ENCODE results near the gene LBHD1. TPM values are rescaled to one million over a fixed set of nuclear protein-coding genes. Genes with fewer than 3 reads are reported as not detected.
A peak's percentile ranks its signal among the peaks of the same experiment; 100 is the strongest.
"Not testable (repeated sequence)": the region's sequence is repeated elsewhere in the genome, so short reads cannot be mapped to it uniquely, and the experiment has no call there.

Gene LBHD1
- total RNA-seq, 3 donors from 2014 or later = 17.0 to 22.2 (median 19.2) TPM

DNA sequence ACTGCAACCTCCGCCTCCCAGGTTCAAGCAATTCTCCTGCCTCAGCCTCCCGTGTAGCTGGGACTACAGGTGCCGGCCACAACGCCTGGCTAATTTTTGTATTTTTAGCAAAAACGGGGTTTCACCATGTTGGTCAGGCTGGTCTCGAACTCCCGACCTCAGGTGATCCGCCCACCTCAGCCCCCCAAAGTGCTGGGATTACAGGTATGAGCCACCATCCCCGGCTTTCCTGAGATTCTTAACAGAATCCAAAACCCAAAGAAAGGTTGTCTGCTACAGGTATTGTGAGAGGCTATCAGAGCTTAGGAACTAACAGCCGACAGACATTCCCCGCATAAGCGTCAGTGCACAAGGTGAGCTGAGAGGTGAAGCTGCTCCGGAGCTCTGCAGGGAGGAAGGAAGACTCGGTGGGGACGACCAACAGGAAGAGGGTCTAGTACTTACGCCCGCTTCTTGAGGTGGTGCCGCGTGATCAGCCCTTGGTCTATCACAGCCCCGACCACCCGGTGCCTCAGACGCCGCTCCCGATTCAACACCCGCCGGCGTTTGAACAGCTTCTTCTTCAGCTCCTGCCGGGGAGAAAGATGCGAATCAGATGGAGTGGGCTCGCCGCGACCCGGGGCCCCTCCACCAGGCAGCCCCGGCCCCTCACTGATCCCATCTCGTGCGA is 7.5 kb downstream of the LBHD1 start:
- Mint-ChIP-seq H3K4me3 (peak overlapping the region; percentile 98), H3K36me3 (ENCODE audit: insufficient read depth) (peaks cover 25% of the 10 kb centered on the region), H3K4me1 (ENCODE audit: low read depth) (peaks cover 23% of the 10 kb centered on the region), H3K9me3 (no peaks in the 10 kb centered on the region), H3K27me3 (ENCODE audit: low read depth) (no peaks in the 10 kb centered on the region)
- peak; percentile 37 for DNase-seq
- ATAC-seq = peak; percentile 56 to 64

DNA sequence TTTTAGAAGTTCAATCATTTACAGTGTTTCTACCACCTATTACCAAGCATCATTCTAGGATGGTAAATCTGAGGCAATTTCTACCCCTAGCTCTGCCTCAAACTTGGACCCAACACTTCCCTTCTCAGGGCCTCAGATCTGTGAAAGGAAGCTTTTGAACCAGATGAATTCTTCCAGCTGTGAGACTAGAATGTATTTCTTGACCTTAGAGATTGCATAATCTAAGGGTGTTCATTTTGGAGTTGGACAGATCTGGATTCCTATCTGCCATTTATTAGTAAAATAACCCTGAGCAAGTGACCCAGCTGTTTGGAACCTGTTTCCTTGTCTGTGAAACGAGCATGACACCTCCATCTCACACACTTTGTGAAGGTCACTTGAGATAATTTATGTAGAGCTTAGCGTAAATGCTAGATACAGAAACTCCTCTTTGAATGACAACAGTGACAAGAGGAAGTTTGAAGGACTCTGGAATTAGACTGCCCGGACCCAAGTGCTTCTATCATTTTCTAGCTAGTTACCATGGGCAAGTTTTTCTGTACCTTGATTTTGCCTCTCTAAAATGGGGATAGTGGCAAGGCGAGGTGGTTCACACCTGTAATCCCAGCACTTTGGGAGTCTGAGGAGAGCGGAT is 15.2 kb downstream of the LBHD1 start:
- H3K4me1 Mint-ChIP-seq (ENCODE audit: low read depth) = peaks cover 10% of the 10 kb centered on the region
- ATAC-seq (no peak), DNase-seq (no peak)
- no peaks in the 10 kb centered on the region for H3K27me3 Mint-ChIP-seq (ENCODE audit: low read depth)
- H3K9me3 Mint-ChIP-seq = no peaks in the 10 kb centered on the region
- no peak overlapping the region for H3K4me3 Mint-ChIP-seq
- no peaks in the 10 kb centered on the region for H3K36me3 Mint-ChIP-seq (ENCODE audit: insufficient read depth)

DNA sequence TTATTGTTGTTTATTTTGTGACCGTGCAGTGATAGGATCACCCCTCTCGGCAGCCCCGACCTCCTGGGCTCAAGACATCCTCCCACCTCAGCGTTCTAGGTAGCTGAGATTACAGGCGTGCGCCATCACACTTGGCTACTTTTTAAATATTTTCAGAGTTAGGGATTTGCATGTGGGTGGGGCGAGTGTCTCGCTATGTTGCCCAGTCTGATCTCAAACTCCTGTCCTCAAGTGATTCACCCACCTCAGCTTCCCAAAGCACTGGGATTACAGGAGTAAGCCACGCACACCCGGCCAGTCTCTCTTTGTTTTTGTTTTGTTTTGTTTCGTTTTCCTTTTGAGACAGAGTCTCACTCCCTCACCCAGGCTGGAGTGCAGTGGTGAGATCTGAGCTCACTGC is 17.8 kb downstream of the LBHD1 start:
- ATAC-seq = no peak
- H3K4me3 Mint-ChIP-seq = peak overlapping the region; percentile 52
- H3K4me1 Mint-ChIP-seq (ENCODE audit: low read depth) = peaks cover 13% of the 10 kb centered on the region
- H3K9me3 Mint-ChIP-seq = no peaks in the 10 kb centered on the region
- no peaks in the 10 kb centered on the region for H3K36me3 Mint-ChIP-seq (ENCODE audit: insufficient read depth)
- no peaks in the 10 kb centered on the region for H3K27me3 Mint-ChIP-seq (ENCODE audit: low read depth)
- DNase-seq = no peak

DNA sequence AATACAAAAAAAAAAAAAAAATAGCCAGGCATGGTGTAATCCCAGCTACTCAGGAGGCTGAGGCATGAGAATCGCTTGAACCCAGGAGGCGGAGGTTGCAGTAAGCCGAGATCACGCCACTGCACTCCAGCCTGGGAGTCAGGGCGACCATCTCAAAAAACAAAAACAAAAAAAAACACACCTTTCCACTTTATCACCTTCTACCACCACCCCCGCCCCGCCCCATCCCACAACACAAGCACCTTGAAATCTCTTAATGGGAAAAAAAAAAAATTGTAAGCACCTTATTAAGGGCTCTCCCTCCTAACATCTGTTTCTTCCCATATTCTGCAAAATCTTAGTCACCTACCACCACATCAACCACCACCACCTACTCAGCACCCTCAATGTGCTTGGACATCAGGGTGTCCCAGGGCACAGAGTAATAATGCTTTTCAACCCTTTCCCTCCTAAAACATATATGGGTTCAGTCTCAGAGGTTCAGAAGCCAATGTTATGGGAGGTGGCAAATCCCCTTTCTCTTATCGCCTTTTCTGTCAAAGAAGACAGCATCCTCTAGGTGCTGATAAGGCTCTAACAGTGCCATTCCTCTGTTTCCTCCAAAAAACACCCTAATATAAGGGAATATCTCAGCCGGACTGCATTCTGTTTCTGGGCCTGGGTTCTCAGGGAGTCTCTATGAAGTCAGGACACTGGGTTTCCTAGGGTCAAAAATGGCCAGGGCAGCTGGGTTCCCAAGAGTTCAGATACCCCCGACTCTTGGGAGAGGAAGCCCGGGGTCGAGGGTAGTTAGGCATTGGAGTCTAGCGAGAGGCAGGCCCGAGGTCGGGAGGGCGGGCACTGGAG is 19.7 kb downstream of the LBHD1 start:
- H3K36me3 Mint-ChIP-seq (ENCODE audit: insufficient read depth) = peaks cover 2% of the 10 kb centered on the region
- H3K9me3 Mint-ChIP-seq = no peaks in the 10 kb centered on the region
- peaks cover 13% of the 10 kb centered on the region for H3K4me1 Mint-ChIP-seq (ENCODE audit: low read depth)
- ATAC-seq (peak; percentile 13 to 18), DNase-seq (no peak)
- H3K4me3 Mint-ChIP-seq = peak overlapping the region; percentile 91
- H3K27me3 Mint-ChIP-seq (ENCODE audit: low read depth) = no peaks in the 10 kb centered on the region

DNA sequence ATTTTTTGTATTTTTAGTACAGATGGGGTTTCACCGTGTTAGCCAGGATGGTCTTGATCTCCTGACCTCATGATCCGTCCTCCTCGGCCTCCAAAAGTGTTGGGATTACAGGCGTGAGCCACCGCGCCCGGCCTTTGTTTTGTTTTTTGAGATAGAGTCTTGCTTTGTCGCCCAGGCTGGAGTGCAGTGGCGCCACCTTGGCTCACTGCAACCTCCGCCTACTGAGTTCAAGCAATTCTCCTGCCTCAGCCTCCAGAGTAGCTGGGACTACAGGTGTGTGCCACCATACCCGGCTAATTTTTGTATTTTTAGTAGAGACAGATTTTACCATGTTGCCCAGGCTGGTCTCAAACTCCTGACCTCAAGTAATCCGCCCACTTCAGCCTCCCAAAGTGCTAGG is 21.8 kb downstream of the LBHD1 start:
- not testable (repeated sequence) for H3K36me3 Mint-ChIP-seq (ENCODE audit: insufficient read depth); ATAC-seq; DNase-seq; H3K4me3 Mint-ChIP-seq; H3K27me3 Mint-ChIP-seq (ENCODE audit: low read depth); H3K9me3 Mint-ChIP-seq
- peaks cover 23% of the 10 kb centered on the region for H3K4me1 Mint-ChIP-seq (ENCODE audit: low read depth)

DNA sequence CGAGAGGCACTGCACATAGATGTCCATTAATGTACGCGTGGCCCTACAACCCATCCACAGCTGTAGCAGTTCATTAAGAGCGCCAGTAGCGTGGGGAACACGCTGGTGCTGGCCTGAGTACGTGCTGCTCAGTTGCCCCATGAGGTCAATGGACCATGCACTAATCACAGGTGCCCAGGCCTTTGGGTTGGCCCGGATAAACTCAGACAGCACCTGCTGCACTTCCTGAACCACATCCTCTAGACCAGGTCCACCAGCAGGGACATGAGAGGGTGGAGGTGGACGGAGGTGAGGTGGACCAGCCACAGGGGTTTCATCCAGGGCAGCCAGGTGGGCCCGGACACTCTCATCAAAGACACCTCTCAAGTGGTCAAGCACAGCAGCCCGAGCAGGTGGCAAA is 22.6 kb downstream of the LBHD1 start:
- Mint-ChIP-seq H3K36me3 (ENCODE audit: insufficient read depth) (peaks cover 2% of the 10 kb centered on the region), H3K27me3 (ENCODE audit: low read depth) (no peaks in the 10 kb centered on the region), H3K4me3 (no peak overlapping the region), H3K4me1 (ENCODE audit: low read depth) (peaks cover 28% of the 10 kb centered on the region), H3K9me3 (no peaks in the 10 kb centered on the region)
- no peak for ATAC-seq
- DNase-seq = no peak

DNA sequence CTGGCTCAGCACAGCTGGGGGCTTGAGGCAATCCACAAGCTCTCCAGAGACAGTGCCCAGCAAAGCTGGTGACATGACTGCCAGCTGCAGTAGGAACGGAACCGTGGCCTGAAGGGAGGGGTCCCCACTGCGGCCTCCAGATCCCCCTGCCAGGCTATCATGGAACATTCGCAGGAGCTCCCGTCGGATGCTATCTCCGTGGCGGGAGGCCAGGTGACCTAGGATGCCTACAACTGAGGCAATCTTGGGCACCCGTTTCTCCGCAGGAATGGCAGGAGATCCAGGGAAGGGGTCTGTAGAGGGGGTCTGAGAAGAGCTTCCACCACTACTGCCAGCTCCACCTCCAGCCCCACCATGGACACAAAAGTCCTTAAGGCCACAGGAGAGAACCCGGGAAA is 23.1 kb downstream of the LBHD1 start:
- H3K27me3 Mint-ChIP-seq (ENCODE audit: low read depth) = no peaks in the 10 kb centered on the region
- no peak for ATAC-seq
- H3K9me3 Mint-ChIP-seq = no peaks in the 10 kb centered on the region
- no peak for DNase-seq
- peaks cover 31% of the 10 kb centered on the region for H3K4me1 Mint-ChIP-seq (ENCODE audit: low read depth)
- peaks cover 2% of the 10 kb centered on the region for H3K36me3 Mint-ChIP-seq (ENCODE audit: insufficient read depth)
- no peak overlapping the region for H3K4me3 Mint-ChIP-seq

DNA sequence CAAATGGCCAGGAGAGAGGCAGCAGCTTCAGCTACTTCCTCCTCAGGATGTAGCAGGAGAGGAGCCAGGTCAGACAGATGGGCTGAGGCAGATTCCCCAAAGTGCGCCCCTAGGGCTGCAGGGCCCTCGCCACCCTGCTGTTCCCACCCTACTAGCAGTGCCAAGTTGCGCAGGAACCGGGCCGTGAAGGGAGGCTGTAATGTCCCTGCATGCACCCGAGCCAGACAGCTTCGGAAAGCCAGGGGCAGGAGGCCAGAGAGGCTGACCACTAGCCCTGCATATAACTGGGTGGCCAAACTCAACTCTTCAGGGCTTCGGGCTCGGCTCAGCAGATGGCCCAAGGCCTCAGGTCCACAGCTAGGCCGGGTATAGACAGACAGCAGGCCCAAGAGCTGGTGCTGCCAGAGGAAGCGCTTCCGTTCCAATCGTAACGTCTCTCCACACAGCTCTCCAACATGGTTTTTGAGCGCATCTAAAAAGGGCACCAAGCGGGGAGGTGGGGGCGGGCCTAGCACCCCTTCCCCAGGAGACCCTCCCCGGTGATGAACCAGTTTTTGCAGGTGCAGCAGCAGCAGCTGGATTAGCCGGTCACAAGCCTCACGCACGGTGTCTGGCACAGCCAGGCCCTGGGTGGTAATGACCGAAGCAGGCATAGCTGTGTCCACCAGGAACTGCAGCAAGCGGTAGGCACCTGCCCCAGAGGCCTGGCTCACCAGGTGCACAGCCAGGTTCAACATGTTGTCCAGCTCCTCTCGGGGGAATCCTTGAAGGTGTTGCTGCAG is 23.7 kb downstream of the LBHD1 start:
- H3K36me3 Mint-ChIP-seq (ENCODE audit: insufficient read depth) = peaks cover 2% of the 10 kb centered on the region
- peaks cover 28% of the 10 kb centered on the region for H3K4me1 Mint-ChIP-seq (ENCODE audit: low read depth)
- H3K27me3 Mint-ChIP-seq (ENCODE audit: low read depth) = no peaks in the 10 kb centered on the region
- H3K9me3 Mint-ChIP-seq = no peaks in the 10 kb centered on the region
- no peak overlapping the region for H3K4me3 Mint-ChIP-seq
- no peak for DNase-seq
- ATAC-seq = no peak

DNA sequence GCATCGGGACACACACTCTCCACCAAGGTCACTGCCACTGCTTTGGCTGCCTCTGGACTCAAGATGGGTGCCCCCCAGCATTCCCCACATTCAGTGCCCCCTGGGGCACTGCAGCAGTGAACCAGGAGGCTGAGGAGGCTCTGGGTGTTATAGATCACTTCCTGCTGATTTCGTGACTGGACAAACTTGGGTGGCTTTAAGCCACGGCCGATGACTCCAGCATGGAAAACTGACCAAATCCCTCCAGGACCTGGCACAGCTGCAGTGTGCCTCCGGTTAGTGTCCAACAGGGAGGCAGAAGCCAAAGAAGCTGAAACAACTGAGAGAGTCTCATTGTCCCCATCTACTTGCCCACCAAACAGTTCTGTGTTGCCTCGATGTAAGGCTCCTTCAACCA is 24.5 kb downstream of the LBHD1 start:
- no peaks in the 10 kb centered on the region for H3K27me3 Mint-ChIP-seq (ENCODE audit: low read depth)
- no peaks in the 10 kb centered on the region for H3K9me3 Mint-ChIP-seq
- peaks cover 30% of the 10 kb centered on the region for H3K4me1 Mint-ChIP-seq (ENCODE audit: low read depth)
- no peak overlapping the region for H3K4me3 Mint-ChIP-seq
- ATAC-seq = no peak
- H3K36me3 Mint-ChIP-seq (ENCODE audit: insufficient read depth) = peaks cover 2% of the 10 kb centered on the region
- DNase-seq = no peak

DNA sequence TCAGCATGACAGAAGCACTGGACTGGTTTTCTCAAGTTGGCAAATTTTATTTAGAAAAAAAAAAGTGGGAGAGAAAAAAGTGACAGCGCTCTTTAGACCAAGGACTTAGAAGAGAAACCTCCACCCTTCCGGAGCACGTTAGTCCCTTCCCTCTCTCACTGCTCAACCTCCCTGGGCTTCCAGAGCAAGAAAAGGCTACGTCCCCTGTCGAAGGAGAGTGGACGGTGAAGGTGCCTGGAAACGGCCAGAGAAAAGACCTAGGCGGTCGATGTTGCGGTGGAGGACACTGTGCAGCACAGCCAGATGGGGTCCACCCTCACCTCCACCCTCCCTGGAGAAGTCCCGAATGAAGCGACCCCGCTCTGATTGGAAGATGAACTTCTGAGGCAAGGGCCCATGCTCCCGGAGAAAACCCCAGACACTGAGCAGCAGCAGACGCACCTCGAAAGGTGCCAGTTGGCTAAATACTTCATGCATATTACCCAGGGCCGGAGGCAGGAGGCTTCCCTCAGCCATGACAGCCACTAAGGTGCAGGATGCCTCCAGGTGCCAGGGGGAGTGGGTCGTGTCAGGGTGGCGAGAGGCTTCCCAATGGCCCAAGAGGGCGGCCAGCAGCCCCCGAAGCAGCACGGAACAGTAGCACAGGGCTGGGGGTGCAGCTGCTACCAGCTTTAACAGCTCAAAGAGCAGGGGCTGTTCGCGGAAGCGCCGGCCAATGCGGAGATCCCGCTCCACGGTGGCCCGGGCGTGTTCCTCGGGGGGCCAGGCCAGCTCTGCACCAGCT is 25.1 kb downstream of the LBHD1 start:
- peaks cover 2% of the 10 kb centered on the region for H3K36me3 Mint-ChIP-seq (ENCODE audit: insufficient read depth)
- H3K27me3 Mint-ChIP-seq (ENCODE audit: low read depth) = no peaks in the 10 kb centered on the region

DNA sequence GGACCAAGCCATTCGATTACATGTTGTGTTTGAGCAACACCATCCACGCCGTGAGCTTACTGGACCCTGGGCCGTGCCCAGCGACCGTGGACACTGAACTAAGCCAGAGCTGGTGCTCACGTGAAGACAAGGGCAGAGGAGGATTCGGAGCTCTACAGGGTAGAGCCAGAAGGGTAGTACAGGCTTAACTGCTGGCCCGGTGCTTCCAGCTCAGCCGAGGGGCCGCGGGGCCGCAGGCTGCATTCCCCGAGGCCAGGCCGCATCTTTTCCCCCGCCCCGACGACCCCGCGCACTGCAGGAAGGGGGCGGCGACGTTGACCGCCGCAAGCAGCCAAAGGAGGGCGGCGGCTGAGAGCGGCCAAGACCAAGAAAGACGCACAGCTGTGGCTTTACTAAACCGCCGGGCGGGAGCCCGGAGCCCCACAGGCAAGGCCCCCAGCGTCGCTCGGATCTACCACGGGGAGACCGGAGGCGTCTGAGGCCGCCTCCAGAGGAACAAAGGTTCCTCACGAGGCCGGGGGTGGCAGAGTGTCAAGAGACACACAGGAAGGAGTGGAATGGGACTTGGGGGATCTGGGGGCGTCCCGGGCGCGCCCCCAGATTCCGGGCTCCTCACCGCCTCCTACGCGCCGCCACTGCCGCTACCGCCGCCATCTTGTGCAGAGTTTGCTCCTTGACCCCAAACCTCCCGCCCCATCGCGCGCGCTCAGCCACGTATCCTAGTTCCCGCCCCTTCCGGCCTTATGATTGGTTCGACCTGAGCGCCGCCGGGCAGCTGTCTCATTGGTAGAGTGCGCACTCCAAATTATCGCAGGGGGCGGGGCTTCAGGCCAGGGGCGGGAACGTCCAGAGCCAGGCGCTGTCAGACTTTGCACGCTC is 25.9 kb downstream of the LBHD1 start, which contains the start of gene GANAB:
Gene GANAB (minus strand): TSS at position 668 of the 879 bp plus-strand sequence. CDS start 14 bp downstream, at position 654.
- Mint-ChIP-seq H3K4me3 (peak within 1 kb of the TSS; percentile 98), H3K27me3 (ENCODE audit: low read depth) (no peaks in the 10 kb centered on the region), H3K9me3 (no peaks in the 10 kb centered on the region), H3K4me1 (ENCODE audit: low read depth) (peaks cover 27% of the 10 kb centered on the region), H3K36me3 (ENCODE audit: insufficient read depth) (peaks cover 2% of the 10 kb centered on the region)
- ATAC-seq = peak; percentile 98
- peak; percentile 99 for DNase-seq

More for the DNA sequence above, 25.1 kb downstream of the LBHD1 start:
- ATAC-seq = no peak
- DNase-seq = no peak
- Mint-ChIP-seq H3K4me1 (ENCODE audit: low read depth) (peaks cover 27% of the 10 kb centered on the region), H3K4me3 (peak overlapping the region; percentile 98), H3K9me3 (no peaks in the 10 kb centered on the region)

DNA sequence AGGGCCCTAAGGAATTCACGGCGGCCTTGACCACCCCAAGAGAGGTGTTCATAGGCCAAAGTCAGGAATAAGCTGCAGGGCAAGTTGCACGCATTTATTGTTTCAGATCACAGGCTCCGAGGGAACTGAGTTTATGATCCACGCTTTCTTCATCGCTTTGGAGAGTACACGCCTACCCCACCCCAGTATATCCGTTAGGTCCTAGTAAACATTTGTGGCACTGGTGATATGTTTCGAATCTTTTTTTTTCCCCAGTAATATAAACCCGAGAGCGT is 26.5 kb downstream of the LBHD1 start:
- Mint-ChIP-seq H3K9me3 (no peaks in the 10 kb centered on the region), H3K4me3 (peak overlapping the region; percentile 98), H3K36me3 (ENCODE audit: insufficient read depth) (peaks cover 4% of the 10 kb centered on the region), H3K27me3 (ENCODE audit: low read depth) (no peaks in the 10 kb centered on the region), H3K4me1 (ENCODE audit: low read depth) (peaks cover 31% of the 10 kb centered on the region)
- ATAC-seq (peak in 1 of 2 donors; percentile 0), DNase-seq (no peak)

DNA sequence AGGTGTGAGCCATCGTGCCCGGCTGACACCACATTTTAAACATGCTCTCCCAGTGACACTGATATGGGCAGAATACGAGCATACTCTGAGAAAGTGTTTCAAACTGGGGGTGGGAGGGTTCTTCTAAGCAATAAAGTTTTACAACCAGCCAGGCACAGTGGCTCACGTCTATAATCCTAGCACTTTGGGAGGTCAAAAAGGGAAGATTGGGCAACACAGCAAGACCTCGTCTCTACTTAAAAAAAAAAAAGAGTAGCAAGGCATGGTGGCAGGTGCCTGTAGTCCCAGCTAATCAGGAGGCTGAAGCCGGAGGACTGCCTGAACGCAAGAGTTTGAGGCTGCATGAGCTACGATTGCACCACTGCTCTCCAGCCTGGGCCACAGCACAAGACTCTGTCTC is 27.8 kb downstream of the LBHD1 start:
- no peak for DNase-seq
- Mint-ChIP-seq H3K4me3 (peak overlapping the region; percentile 37), H3K4me1 (ENCODE audit: low read depth) (peaks cover 40% of the 10 kb centered on the region), H3K27me3 (ENCODE audit: low read depth) (no peaks in the 10 kb centered on the region), H3K9me3 (no peaks in the 10 kb centered on the region), H3K36me3 (ENCODE audit: insufficient read depth) (peaks cover 9% of the 10 kb centered on the region)
- ATAC-seq = no peak

Measured in activated T-cell treated with anti-CD3 and anti-CD28 coated beads, Interleukin-2, amount 50 U/mL, for 4 hours (primary cell).